ENCODE results near the gene EHD1.

The EHD1 gene

DNA sequence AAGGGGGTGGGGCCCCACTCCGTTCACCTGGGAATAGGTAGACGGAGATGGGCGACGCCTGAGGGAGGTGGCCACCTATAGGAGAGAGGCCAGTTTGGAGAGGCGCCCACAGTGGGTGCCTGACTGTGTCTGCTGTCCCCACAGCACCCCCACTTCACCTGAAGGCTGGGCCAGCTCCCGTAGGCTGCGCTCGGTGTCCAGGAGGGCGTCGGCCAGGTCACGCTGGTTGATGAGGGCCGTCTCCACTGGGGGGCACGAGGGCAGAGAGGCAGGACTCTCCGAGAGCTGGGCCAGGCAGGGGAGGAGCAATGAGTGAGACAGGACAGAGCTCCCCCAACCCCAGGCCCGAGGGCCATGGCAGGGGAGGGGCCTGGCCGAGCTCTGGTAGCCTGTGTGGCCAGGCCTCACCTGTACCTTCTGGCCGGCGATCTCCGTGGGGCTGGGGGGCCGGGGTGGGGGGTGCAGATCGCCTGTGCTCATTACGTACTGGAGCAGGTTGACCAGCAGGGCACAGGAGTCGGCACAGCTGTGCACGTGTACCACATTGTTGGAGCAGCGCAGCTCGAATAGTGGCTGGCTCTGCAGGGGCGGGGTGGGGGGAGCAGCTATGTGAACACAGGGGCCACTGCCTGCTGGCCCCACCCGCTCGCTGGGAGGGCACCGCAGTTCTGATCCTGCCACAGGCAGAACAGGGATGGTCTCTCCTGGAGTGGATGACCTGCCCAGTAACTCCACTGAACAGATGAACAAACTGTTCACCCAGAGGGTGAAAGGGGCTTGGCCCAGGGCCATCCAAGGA is 23.9 kb upstream of the EHD1 start:
- H3K4me3 ChIP-seq (ENCODE audit: low read depth, low read length), result no peak overlapping the region
- no peak for TF ChIP-seq CTCF (IDR thresholded peaks at IDR 0.05; ENCODE audit: low read depth, low read length, missing control alignments)
- no peak for DNase-seq (ENCODE audit: low read depth)

DNA sequence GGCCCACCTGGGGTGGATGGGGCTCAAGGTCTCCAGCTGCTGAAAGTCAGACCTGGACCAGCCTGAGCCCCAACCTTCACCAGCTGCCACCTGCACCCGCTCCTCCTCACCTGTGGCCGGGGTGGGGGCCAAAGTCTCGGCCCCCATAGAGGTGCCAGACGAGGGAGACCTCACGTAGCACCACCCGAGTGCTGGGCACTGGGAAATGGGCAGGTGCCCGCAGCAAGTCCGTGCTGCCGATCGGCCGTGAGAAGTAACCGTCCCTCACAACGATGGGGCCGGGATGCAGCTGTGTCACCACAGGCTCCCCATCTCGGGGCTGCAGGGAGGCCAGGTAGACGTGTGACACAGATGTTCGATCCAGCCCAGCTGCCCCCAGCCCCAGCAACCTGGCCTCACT is 22.4 kb upstream of the EHD1 start:
- no peak overlapping the region for H3K4me3 ChIP-seq (ENCODE audit: low read depth, low read length)
- DNase-seq (ENCODE audit: low read depth), result no peak
- TF ChIP-seq CTCF (IDR thresholded peaks at IDR 0.05; ENCODE audit: low read depth, low read length, missing control alignments), result no peak

DNA sequence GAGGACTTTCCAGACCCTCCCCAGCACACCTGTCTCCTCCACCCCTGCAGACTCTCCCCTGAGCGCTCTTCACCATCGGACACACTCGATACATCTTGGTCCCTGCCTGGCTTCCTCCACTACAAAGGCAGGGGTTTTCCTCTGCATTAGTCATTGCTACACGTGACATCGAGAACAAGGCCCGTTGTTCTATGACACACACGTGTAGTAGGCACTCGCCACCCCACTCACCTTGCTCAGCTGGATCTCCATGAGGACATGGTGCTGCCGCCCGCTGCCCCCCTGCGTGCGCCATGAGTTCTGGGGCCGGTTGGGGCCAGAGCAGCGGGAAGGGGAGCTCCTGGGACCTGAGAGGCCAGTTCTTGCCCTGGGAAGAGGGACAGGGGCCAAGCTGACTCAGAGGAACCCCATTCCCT is 21.9 kb upstream of the EHD1 start:
- no peak for DNase-seq (ENCODE audit: low read depth)
- TF ChIP-seq CTCF (IDR thresholded peaks at IDR 0.05; ENCODE audit: low read depth, low read length, missing control alignments), result no peak
- no peak overlapping the region for H3K4me3 ChIP-seq (ENCODE audit: low read depth, low read length)

GRCh38 chr11:64898541-64898940 is 20.1 kb upstream of the EHD1 start:
- no peak for TF ChIP-seq CTCF (IDR thresholded peaks at IDR 0.05; ENCODE audit: low read depth, low read length, missing control alignments)
- H3K4me3 ChIP-seq (ENCODE audit: low read depth, low read length), result no peak overlapping the region
- DNase-seq (ENCODE audit: low read depth), result no peak

- no peak for TF ChIP-seq CTCF (IDR thresholded peaks at IDR 0.05; ENCODE audit: low read depth, low read length, missing control alignments)
- DNase-seq (ENCODE audit: low read depth), result no peak
- H3K4me3 ChIP-seq (ENCODE audit: low read depth, low read length), result no peak overlapping the region
Measured at GRCh38 chr11:64898076-64898445, 19.6 kb upstream of the EHD1 start.

DNA sequence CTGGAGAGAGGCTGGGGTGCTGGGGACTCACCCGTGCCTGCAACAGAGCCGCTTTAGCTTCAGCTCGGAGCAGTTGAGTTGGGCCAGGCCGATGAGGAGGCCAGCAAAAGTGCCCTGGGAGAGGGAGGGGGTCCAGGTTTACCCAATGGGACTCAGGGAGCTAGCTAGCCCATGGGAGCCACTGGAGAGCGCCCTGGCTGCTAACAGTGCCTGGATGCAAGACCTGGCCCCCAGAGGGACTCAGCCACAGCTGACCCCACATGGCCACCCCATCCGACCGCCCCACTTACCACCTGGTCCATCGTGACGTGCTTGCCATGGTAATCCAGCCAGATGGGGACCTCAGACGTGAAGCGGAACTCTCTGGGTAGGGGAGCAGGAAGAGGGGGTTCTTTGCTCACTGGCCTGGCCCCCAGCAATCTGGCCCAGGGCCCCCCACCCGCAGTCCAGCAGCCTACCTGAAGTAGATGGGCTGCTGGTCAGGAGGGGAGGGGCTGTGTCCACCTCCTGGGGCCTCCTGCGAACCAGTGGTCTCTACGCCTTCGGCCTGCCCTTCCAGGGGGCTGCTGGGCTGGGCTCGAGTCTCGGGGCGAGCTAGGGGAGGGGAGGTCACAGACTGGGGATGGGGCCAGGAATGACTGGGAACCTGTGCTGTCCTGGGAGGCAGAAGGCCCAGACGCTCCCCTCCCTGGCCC is 19.1 kb upstream of the EHD1 start:
- no peak overlapping the region for H3K4me3 ChIP-seq (ENCODE audit: low read depth, low read length)
- DNase-seq (ENCODE audit: low read depth), result no peak
- no peak for TF ChIP-seq CTCF (IDR thresholded peaks at IDR 0.05; ENCODE audit: low read depth, low read length, missing control alignments)
